DOHH2 (cell line): ENCODE results near the gene LRRC8E.
A peak's percentile ranks its signal among the peaks of the same experiment; 100 is the strongest.

Source experiments
- H3F3A ChIP-seq: fragments of 200-600 bp; sonication (generic), shearing (Covaris generic); 2 replicates; pipeline ENCODE4 v1.6.0; 2016; ENCODE audit warnings: antibody characterized with exemption, mild to moderate bottlenecking; ENCODE audit not compliant: control insufficient read depth, insufficient read depth
- H3K27ac ChIP-seq: fragments of 200-600 bp; sonication (generic); 2 replicates; pipeline ENCODE4 v1.5.1; 2014; ENCODE audit warnings: low read depth, mild to moderate bottlenecking, low read length, moderate library complexity
- H3K27me3 ChIP-seq: fragments of 200-600 bp; sonication (generic); 2 replicates; pipeline ENCODE4 v1.6.1; 2014; ENCODE audit warnings: mild to moderate bottlenecking, low read length, mixed read lengths; ENCODE audit not compliant: control insufficient read depth
- H3K36me3 ChIP-seq: fragments of 200-600 bp; sonication (generic); 2 replicates; pipeline ENCODE4 v1.6.1; 2014; ENCODE audit warnings: mild to moderate bottlenecking, low read length, moderate library complexity, mixed read lengths; ENCODE audit not compliant: control insufficient read depth
- H3K4me1 ChIP-seq: fragments of 200-600 bp; sonication (generic); 2 replicates; pipeline ENCODE4 v1.6.1; 2014; ENCODE audit warnings: mild to moderate bottlenecking, low read length, mixed read lengths; ENCODE audit not compliant: control insufficient read depth
- H3K4me2 ChIP-seq: fragments of 200-600 bp; sonication (generic); 2 replicates; pipeline ENCODE4 v1.6.0; 2014; ENCODE audit warnings: mild to moderate bottlenecking, low read length, moderate library complexity
- H3K4me3 ChIP-seq: fragments of 200-600 bp; sonication (generic); 2 replicates; pipeline ENCODE4 v1.5.1; 2014; ENCODE audit warnings: mild to moderate bottlenecking, low read length, mixed read lengths
- H3K79me2 ChIP-seq: fragments of 200-600 bp; sonication (generic); 2 replicates; pipeline ENCODE4 v1.6.1; 2014; ENCODE audit warnings: mild to moderate bottlenecking, low read length, mixed read lengths; ENCODE audit not compliant: control insufficient read depth
- H3K9me2 ChIP-seq: fragments of 200-600 bp; sonication (generic); replicated peaks from 2 replicates; pipeline ENCODE4 v1.6.1; 2014; ENCODE audit warnings: mild to moderate bottlenecking, low read length, mixed read lengths; ENCODE audit not compliant: control insufficient read depth
- H3K9me3 ChIP-seq: fragments of 200-600 bp; sonication (generic); 2 replicates; pipeline ENCODE4 v1.6.1; 2014; ENCODE audit warnings: antibody characterized with exemption, low read length, mixed read lengths; ENCODE audit not compliant: control insufficient read depth, insufficient read depth
- H4K20me1 ChIP-seq: fragments of 200-600 bp; sonication (generic); 2 replicates; pipeline ENCODE4 v1.6.0; 2014; ENCODE audit warnings: low read depth, mild to moderate bottlenecking, antibody characterized with exemption, low read length, moderate library complexity; ENCODE audit not compliant: control insufficient read depth, insufficient read depth
- CTCF ChIP-seq: fragments of 200-600 bp; sonication (generic); IDR thresholded peaks from one replicate; pipeline ENCODE4 v1.5.1; 2014; ENCODE audit warnings: antibody characterized with exemption, mild to moderate bottlenecking, low read depth, low read length; ENCODE audit not compliant: poor library complexity, severe bottlenecking
- EZH2phosphoT487 ChIP-seq: fragments of 200-600 bp; sonication (generic); IDR thresholded peaks from 2 replicates; pipeline ENCODE4 v1.6.1; 2017; ENCODE audit warnings: borderline replicate concordance, mild to moderate bottlenecking, antibody characterized with exemption, low read length, moderate library complexity, mixed read lengths

The LRRC8E gene

GRCh38 chr19:7944177-7944761 is 56.0 kb downstream of the LRRC8E start:
- Histone ChIP-seq H3K9me3 (no peaks in the 10 kb centered on the region), H4K20me1 (peaks cover 4% of the 10 kb centered on the region; the same call in 1 of the 2 replicates), H3K36me3 (peaks cover 29% of the 10 kb centered on the region), H3K4me2 (peak overlapping the region; percentile 99), H3K27ac (peak overlapping the region; percentile 68), H3K9me2 (no peaks in the 10 kb centered on the region), H3K4me3 (peak overlapping the region; percentile 98), H3F3A (no peaks in the 10 kb centered on the region; the same call in 1 of the 2 replicates), H3K4me1 (peaks cover 22% of the 10 kb centered on the region), H3K79me2 (peaks cover 52% of the 10 kb centered on the region), H3K27me3 (no peaks in the 10 kb centered on the region)
- TF ChIP-seq EZH2phosphoT487 = no peak
- TF ChIP-seq CTCF = peak; percentile 95

- Histone ChIP-seq H3K36me3 (peaks cover 4% of the 10 kb centered on the region; the same call in 1 of the 2 replicates), H4K20me1 (peaks cover 4% of the 10 kb centered on the region; the same call in 1 of the 2 replicates), H3K27me3 (no peaks in the 10 kb centered on the region), H3K27ac (no peak overlapping the region), H3F3A (no peaks in the 10 kb centered on the region; the same call in 1 of the 2 replicates), H3K9me2 (no peaks in the 10 kb centered on the region), H3K4me3 (no peak overlapping the region), H3K79me2 (peaks cover 20% of the 10 kb centered on the region), H3K9me3 (no peaks in the 10 kb centered on the region), H3K4me1 (peaks cover 9% of the 10 kb centered on the region), H3K4me2 (no peak overlapping the region)
- no peak for TF ChIP-seq EZH2phosphoT487
- TF ChIP-seq CTCF = no peak
Measured at GRCh38 chr19:7947939-7948338, 59.6 kb downstream of the LRRC8E start.
